HG03045 (cell line): ENCODE measurements around the gene FBXO34.
"Not testable (repeated sequence)": the region's sequence is repeated elsewhere in the genome, so short reads cannot be mapped to it uniquely, and the experiment has no call there.

Source experiments
- ATAC-seq: cut with Tn5 transposase; IDR thresholded peaks from one replicate; pipeline ENCODE4 v1.9.1; 2021; ENCODE audit warnings: mild to moderate bottlenecking, moderate library complexity; ENCODE audit not compliant: unreplicated experiment

The FBXO34 gene

DNA sequence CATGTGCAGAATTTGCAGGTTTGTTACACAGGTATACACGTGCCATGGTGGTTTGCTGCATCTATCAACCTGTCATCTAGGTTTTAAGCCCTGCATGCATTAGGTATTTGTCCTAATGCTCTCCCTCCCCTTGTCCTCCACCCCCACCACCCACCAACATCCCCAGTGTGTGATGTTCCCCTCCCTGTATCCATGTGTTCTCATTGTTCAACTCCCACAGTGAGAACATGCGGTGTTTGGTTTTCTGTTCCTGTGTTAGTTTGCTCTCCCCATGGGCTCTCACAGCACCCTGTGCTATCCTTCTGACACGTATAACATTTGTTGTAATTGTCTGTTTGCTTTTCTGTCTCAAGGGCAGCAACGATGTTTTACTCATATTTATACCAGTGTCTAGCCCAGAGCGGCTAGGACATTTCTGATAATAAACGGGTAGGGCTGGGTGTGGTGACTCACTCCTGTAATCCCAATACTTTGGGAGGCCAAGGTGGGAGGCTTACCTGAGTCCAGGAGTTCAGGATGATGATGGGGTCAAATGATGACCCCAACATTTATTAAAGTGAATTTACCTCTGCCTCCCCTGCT lies 73.5 kb downstream of the FBXO34 start:
- not testable (repeated sequence) for ATAC-seq

DNA sequence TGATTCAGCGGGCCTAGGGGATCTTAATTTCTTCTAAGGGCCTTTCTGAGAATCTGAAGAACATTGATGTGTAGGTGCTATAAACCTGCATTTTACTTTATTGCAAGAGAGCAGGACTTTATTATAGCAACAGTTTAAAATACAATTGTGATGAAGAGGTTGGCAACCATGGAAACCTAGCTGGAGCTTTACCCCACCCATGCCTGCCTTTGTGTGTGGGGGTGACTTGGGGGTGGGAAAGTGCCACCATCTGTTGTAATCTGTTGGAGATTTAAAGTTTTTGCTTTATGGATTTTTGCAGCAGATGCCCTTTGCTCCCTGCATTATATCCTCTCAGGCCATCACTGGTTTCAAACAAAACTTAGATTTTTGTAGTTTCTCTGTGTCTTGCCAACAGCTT lies 75.8 kb downstream of the FBXO34 start:
- no peak for ATAC-seq

DNA sequence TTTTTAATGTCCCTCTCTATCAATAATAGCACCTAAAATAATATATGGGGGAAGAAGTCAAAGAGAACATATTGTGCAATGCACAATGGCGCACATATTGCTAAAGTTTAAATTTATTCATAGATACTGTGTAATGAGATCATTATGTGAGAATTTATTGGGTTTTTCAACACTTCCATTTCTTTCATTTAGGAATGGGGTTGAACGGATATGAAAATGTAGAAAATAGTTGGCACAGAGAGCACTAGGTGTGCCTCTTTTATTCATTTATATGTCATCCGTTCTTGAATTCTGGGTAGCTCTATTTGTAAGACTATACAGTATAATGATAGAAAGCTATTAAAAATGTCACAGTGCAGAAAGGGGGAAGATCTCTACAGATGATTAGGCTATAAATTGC lies 76.5 kb downstream of the FBXO34 start:
- ATAC-seq, result no peak

DNA sequence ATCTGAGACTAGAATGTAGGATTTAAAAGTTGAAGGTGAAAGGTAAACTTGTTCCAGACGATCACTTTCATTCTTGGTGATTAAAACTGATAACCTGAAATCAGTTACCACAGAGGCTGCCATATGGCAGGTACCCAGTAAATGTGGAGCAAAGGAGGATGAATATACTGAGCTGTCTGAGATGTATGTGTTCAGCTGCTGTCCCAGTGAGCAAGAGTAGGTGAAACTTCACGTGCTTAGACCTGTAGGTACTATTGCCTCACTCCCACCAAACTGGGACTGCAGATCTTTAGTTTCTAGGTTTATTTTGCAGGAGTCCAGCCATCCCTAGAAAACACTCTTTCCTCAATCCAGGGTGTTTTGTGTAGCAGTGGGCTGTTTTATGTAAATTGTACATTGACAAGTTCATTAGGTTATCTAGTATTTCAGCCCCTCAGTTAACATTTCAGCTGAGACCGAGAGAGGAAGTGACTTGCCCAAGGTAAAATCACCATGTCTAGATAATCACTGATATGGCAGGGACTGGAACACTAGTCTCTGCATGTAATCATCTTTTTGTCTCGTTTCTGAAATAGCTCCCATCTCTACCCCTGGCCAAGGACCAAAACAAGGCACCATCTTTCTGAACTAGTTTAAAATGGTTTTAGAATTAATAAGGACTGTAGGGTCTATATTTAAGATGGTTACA lies 77.7 kb downstream of the FBXO34 start:
- no peak for ATAC-seq

DNA sequence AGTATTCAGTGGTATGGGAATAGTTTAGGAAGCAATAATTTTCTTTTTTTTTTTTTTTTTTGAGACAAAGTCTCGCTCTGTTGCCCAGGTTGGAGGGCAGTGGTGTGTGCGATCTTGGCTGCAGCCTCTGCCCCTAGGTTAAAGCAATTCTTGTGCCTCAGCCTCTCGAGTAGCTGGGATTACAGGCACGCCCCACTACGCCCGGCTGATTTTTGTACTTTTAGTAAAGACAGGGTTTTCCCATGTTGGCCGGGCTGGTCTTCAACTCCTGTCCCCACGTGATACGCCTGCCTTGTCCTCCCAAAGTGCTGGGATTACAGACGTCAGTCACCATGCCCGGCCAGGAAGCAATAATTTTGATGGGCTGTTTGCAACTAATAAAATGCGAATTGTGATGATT lies 78.3 kb downstream of the FBXO34 start:
- no peak for ATAC-seq

DNA sequence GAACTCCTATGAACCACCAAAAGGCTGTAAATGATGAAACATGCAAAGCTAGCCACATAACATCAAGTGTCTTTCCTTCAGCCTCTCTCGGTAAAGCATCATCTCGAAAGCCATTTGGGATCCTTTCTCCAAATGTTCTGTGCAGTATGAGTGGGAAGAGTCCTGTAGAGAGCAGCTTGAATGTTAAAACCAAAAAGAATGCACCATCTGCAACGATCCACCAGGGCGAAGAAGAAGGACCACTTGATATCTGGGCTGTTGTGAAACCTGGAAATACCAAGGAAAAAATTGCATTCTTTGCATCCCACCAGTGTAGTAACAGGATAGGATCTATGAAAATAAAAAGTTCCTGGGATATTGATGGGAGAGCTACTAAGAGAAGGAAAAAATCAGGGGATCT lies 79.2 kb downstream of the FBXO34 start:
- ATAC-seq, result no peak

DNA sequence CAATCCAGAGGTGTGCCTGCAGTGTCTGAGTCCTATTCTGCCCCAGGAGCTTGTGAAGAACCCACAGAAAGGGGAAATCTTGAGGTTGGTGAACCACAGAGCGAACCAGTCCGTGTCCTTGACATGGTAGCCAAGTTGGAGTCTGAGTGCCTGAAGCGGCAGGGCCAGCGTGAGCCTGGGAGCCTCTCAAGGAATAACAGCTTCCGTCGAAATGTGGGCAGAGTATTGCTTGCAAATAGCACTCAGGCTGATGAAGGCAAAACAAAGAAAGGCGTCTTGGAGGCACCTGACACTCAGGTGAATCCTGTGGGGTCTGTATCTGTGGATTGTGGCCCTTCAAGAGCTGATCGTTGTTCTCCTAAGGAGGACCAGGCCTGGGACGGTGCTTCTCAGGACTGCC lies 79.9 kb downstream of the FBXO34 start:
- ATAC-seq, result no peak

DNA sequence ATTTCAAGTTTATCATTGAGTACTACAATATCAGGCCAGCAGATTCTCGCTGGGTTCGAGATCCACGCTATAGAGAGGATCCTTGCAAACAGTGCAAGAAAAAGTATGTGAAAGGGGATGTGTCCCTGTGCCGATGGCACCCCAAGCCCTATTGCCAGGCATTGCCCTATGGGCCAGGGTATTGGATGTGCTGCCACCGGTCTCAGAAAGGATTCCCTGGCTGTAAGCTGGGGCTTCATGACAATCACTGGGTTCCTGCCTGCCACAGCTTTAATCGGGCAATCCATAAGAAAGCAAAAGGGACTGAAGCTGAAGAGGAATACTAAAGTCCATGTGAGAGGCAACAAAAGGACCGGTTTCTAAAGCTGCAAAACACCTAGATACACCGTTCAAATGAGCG lies 81.0 kb downstream of the FBXO34 start:
- ATAC-seq, result no peak

DNA sequence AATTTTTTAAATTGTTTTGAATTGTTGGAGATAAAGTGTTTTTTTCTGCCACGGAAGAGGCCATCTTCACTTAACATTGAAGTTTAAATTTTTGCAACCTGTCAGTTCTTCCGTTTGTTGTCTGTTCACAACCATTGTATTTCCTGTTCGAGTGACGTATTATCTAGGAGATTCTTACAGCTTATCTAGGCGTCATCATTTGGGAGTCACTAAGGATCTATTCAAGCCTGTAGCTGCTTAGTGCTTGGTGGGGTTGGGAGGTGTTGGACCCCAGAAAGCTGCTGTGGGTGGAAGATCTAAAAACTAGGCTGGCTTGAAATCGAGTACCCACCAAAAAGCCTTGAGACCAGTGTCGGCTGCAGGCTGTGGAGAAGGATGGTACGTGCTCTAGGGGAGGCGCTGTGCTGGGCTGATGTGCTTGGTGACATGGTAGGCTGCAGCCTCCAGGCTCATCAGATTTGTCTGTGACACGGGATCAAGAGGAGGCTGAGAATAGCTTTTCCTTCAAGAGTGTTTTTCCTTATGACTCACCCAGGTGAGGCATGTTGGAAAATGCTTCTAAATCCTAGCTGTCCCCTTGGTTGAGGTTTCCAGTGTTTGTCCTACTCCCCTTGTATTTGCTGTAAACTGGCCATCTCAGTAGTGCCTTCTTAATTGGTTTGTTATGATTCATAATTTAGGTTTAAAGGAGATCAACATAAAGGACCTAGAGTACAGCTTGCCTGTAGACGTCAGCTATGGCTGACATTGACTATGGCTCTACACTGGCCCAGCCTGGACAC lies 82.7 kb downstream of the FBXO34 start:
- ATAC-seq, result no peak

DNA sequence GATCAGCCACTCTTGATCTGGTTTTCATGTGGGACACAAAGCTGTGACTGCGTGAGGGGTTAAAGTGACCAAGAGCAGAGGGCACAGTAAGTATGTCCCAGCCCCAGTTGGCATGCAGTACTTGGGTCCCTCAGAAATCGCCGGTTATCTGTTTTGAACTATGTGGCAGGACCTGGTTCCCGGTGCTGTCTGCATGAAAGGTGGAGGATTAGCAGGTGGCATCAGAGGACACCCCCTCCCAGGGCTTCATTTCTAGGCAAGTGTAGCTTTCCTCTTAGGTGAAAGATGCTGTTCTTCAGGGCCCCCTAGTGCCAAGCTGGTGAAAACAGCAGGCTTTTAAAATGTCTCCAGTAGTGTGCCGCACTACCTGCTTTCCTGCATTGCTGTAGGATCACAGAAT lies 83.3 kb downstream of the FBXO34 start:
- no peak for ATAC-seq

DNA sequence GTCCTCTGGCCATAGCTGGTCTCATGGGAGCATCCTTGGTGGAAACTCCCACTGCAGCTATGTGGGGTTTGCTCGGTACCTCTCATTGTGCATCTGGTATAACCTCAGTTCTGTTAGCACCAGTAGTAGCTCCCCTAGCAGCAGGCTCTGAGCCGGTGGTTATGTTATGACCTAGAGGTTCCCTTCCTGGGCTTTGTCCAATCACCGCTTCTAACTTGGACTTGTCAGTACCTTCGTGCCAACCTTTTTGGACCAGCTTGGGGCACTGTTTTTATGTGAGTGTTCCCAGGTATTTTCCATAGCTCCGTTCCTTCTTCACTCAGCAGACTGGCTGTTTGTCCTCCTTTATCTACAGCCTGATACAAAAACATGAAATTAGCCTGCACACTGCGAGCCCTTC lies 84.7 kb downstream of the FBXO34 start:
- no peak for ATAC-seq

DNA sequence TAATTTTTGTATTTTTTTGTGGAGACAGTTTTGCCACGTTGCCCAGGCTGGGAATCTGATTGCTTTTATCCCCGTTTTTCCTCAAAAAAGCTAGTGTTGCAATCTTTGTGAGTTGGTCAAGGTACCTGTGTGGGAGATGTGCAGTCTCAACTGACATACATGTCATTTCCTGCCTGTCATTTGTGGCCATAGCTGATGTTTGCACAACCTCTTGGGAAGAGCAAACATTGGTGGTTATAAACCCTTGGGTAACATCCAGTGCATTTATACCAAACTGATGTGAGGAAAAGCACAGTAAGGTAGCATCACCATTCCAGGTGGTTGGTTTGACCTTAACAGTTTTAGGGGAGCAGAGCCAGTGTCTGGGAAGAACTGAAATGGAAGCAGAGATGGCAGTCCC lies 85.7 kb downstream of the FBXO34 start:
- ATAC-seq, result no peak

DNA sequence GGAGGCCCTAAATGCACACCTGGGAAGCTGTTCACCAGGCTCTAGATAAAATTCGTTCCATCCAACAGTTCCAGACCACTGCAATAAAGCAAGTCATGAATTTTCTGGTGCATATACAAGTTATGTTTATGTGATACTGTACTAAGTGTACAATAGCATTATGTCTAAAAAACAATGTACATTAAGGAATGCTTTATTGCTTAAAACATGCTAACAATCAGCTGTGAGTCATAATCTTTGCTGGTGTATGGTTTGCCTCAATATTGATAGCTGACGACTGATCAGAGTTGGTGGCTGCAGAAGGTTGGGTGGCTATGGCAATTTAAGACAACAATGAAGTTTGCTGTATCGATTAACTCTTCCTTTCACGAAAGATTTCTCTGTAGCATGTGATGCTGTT lies 88.1 kb downstream of the FBXO34 start:
- ATAC-seq, result no peak

DNA sequence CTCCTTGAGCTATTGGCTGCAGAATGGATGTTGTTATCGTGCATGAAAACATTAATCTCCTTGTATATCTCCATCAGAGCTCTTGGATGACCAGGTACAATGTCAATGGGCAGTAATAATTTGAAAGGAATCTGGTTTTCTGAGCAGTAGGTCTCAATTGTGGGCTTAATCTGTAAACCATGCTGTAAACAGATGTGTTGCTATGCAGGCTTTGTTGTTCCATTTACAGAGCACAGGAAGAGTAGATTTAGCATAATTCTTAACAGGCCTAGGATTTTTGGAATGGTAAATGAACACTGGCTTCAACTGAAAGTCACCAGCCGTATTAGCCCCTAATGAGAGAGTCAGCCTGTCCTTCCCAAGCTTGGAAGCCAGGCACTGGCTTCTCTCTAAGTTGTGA lies 90.0 kb downstream of the FBXO34 start:
- no peak for ATAC-seq

DNA sequence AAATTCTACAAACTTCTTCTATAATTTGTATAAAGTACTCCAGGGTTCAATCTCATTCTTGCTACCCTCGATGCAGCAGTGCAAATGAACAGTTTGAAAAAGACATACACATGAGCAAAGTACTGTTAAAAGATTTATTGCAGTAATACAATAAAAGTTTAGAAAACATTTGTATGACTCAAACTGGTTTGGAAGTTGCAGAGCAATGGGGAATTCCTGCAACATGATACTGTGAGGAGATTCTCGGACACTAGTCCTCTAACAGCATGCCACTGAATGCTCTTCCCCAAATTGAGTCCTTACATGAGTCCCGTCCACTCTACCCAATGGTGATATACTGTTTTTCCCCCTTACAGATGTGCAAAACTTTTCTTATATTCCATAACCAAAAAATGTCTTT lies 95.0 kb downstream of the FBXO34 start:
- ATAC-seq, result no peak

DNA sequence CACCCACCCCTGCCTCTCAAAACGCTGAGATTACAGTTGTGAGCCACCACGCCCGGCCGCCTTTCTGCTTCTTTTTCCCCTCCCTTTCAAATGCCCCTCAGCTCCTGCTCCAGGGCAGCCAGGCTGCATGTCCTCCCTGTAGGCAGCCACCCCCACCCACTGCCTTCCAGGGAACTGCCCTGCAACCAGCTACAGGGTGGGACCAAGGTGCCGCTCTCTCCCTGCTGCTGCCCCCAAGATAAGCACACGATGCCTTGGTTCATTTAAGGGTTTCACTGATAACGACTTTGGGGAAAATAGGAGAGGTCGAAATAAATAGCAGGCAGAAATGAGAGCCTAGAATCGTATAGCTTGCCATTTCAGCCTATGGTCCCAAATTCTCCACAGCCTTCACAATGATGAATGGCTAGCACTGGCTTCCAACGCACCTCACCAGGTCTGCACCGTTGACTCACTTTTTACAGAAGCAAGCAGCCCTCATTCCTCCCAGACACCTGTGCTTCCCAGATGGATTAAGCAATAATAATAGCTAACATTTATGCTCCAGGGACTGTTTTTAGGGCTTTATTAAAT lies 99.7 kb downstream of the FBXO34 start:
- no peak for ATAC-seq

DNA sequence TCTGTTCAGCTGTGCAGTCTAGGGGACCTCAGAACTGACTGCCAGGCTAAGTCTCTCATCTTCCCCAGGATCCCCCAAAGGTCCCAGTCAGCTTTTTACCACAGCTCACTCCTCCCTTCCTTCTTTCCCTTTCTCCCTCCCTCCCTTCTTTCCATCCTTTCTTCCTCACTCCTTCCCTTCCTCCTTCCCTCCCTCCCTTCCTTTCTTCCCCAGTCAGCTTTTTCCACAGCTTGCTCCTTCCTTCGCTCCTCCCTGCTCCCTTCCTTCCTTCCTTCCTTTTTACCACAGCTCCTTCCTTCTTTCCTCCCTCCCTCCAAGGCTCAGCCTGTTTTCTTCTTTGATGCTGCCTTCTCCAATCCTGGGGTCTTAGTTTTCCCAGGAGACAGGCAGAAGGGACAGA lies 101.2 kb downstream of the FBXO34 start:
- no peak for ATAC-seq

DNA sequence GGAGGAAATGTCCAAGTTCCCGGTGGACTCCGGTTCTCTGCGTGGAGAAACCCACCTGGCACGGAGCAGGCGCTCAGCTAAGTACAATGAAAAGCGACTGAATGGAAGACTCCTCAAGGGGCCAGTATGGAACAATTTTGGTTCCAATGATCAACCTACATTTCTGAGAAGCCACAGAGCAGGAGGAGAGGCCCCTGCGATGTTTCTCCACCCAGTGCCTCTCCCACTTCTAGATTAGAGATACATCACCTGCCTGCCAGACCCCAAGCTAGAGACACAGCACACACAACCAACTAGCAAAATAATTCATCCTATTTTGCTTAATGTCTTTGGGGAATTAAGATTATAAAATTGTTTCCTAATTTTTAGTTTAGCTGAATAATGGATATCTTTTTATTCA lies 101.6 kb downstream of the FBXO34 start:
- ATAC-seq, result no peak

DNA sequence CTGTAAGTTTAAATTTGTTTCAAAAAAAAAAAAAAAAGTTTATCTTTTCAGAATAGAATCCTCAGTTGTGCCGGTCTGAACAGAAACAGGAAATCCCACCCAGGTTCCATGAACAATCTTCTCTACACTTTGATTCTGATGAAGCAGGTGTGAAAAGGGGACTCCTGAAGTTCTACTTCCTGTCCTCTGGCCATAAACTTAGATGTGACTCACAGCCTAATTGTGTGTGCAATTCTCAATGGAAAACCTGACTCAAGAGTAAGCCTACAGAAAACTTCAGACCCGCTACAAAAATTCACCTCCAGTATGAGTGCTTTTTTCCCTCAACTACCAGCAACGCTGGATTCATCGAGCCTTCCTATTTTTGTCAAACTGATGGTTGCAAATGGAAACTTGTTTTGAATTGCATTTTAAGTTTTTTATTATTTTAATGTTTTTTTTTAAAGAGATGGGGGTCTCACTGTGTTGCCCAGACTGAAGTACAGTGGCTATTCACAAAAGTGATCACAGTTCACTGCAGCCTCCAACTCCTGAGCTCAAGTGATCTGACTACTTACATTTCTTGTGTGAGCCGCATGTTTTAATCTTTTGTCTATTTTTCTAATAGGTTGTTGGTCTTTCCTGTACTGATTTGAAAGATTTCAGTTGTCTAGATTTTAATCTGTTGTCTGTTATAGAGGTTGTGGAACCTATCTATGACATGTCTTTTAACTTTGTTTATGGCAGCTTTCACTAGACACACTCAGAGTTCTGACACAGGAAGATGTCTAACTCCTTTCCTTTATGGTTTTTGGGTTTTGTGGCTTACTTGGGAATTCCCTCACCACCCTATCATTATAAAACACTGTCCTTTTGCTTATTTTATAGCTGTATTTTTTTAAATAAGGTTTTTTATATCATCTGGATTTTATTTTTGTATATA lies 102.8 kb downstream of the FBXO34 start:
- no peak for ATAC-seq

DNA sequence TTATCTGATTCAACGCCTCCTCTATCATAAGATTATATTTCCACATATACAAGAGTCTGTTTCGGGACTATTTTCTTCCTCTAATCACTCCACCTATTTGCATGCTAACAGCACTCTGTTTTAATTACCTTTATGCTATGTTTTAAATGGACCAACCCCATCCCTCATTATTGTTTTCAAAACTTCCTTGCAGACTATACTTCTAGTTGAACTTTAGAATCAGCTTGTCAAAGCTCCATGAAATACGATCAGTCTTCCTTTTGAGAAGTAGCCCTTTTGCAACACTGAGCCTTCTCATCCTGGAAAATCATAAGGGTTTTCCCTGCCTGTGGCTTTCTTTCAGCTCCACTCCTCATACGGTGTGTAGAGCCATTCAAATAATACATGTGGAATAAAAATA lies 103.5 kb downstream of the FBXO34 start:
- ATAC-seq, result no peak

DNA sequence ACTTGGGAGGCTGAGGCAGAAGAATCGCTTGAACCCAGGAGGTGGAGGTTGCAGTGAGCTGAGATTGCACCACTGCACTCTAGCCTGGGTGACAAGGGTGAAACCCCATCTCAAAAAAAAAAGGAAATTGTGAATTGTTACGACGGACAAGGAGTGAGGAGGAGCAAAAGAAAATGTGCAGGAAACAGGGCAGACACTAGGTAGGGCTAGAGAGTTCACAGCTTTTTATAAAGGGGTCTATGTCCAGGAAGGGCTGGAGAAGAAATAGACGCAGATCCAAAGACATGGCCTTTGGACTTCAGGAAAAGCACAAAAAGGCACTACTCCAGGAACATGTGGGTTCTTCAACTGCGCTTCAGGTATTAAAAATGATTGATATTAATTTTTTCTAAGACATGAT lies 106.0 kb downstream of the FBXO34 start:
- no peak for ATAC-seq
